Retinal pigment epithelial cell (primary cell): ENCODE results near the gene DNMT1.
"Not testable (repeated sequence)": the region's sequence is repeated elsewhere in the genome, so short reads cannot be mapped to it uniquely, and the experiment has no call there.

Experiments
- DNase-seq: peaks from one replicate; pipeline ENCODE4 v3.0.0-alpha.2; 2010; ENCODE audit warnings: low read depth
- H3K4me3 ChIP-seq: 2 replicates; pipeline ENCODE4 v1.5.1; 2011; ENCODE audit warnings: mild to moderate bottlenecking, low read length, control low read depth, moderate library complexity
- CTCF ChIP-seq: conservative IDR thresholded peaks from 2 replicates; pipeline ENCODE4 v1.5.1; 2011; ENCODE audit warnings: low read depth, low read length, control low read depth, inconsistent platforms

Gene DNMT1

DNA sequence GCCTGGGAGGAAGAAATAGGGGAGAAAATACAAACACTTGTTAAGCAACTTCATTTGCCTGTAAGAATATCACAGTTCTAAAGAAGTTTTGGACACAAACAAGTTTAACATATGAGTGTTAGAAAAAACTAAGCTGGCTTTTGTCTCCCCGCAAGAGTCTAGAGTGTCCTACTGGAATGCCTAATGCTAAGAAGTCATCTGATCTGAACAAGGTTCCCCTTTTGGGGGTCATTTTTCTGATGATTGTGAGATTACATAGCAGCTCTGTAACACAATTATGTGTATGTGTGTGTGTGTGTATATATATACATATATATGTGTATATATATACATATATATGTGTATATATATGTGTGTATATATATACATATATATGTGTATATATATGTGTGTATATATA lies 12.7 kb downstream of the DNMT1 start:
- DNase-seq: no peak
- H3K4me3 ChIP-seq: no peak overlapping the region
- no peak for TF ChIP-seq CTCF

- no peak for DNase-seq
- H3K4me3 ChIP-seq: no peak overlapping the region
- no peak for TF ChIP-seq CTCF
Measured at GRCh38 chr19:10180459-10180858, 14.3 kb downstream of the DNMT1 start.

DNA sequence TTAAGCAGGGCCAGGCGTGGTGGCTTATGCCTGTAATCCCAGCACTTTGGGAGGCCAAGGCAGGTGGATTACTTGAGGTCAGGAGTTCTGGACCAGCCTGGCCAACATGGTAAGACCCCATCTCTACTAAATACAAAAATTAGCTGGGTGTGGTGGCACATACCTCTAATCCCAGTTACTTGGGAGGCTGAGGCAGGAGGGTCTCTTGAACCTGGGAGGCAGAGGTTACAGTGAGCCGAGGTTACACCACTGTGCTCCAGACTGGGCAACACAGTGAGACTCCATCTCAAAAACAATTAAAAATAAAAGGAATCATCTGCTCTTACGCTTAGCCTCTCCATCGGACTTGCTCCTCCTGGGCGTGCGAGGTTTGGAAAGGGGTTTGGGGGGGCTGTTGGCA lies 14.7 kb downstream of the DNMT1 start:
- DNase-seq, H3K4me3 ChIP-seq: not testable (repeated sequence)

DNA sequence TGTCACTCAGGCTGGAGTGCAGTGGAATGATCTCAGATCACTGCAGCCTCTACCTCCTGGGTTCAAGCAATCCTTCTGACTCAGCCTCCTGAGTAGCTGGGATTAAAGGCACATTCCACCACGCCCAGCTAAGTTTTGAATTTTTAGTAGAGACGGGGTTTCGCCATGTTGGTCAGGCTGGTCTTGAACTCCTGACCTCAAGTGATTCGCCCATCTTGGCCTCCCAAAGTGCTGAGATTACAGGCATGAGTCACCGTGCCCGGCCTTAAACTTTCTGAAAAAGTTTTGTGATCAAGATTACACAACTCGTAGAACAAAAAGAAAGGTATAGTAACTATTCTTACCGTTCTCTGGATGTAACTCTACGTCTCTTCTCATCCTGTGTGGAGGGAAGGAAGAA lies 21.2 kb downstream of the DNMT1 start:
- TF ChIP-seq CTCF: no peak
- H3K4me3 ChIP-seq: no peak overlapping the region
- no peak for DNase-seq

GRCh38 chr19:10168386-10168948 lies 26.3 kb downstream of the DNMT1 start:
- TF ChIP-seq CTCF: no peak
- no peak overlapping the region for H3K4me3 ChIP-seq
- no peak for DNase-seq

- DNase-seq: no peak
- no peak overlapping the region for H3K4me3 ChIP-seq
- no peak for TF ChIP-seq CTCF
Measured at GRCh38 chr19:10167459-10167858, 27.3 kb downstream of the DNMT1 start.

DNA sequence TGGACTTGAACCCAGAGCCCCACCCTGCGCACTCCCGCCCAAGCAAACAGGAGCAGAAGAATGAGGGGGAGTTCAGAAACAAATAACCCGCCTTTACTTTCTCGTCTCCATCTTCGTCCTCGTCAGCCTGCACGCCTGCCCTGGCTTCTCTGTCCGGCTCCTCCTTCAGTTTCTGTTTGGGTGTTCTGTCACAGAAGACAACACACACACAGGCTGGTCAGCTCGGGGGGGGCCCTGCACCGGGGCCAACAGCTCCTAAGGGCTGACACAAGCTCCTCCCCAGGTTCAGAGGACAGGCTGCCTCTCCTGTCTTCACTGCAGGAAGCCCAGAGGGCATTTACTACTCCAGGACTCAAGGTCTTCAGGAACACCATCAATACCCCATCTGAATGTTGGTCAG lies 28.3 kb downstream of the DNMT1 start:
- not testable (repeated sequence) for H3K4me3 ChIP-seq, DNase-seq

- no peak for DNase-seq
- H3K4me3 ChIP-seq: no peak overlapping the region
- TF ChIP-seq CTCF: no peak
Measured at GRCh38 chr19:10166046-10166445, 28.7 kb downstream of the DNMT1 start.
